ENCODE measurements around the gene VAPB.

The VAPB gene

DNA sequence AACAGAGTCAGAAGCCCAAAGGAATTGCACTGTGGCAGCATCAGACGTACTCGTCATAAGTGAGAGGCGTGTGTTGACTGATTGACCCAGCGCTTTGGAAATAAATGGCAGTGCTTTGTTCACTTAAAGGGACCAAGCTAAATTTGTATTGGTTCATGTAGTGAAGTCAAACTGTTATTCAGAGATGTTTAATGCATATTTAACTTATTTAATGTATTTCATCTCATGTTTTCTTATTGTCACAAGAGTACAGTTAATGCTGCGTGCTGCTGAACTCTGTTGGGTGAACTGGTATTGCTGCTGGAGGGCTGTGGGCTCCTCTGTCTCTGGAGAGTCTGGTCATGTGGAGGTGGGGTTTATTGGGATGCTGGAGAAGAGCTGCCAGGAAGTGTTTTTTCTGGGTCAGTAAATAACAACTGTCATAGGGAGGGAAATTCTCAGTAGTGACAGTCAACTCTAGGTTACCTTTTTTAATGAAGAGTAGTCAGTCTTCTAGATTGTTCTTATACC is 55.8 kb downstream of the VAPB start:
- Histone ChIP-seq H3K4me1 (ENCODE audit: control insufficient read depth, insufficient read depth, low read length) (no peaks in the 10 kb centered on the region), H3K27ac (ENCODE audit: extremely low read depth, low read depth, low read length) (no peak overlapping the region), H3K36me3 (ENCODE audit: control insufficient read depth in 2 of 2, insufficient read depth in 1 of 2, low read length in 2 of 2) (peaks cover 0 to 82% of the 10 kb centered on the region in 2 experiments; a peak in 2 of 3 replicates), H3K4me3 (ENCODE audit: low read depth, low read length) (no peak overlapping the region), H3K9me3 (ENCODE audit: control insufficient read depth, insufficient read depth, low read depth, low read length) (no peaks in the 10 kb centered on the region)
- TF ChIP-seq ZNF391 (tag by site-specific recombination; IDR thresholded peaks at IDR 0.05; ENCODE audit: borderline replicate concordance, low read depth) (no peak), SP2 (tag by site-specific recombination; IDR thresholded peaks at IDR 0.05) (no peak), ZSCAN18 (tag by site-specific recombination; IDR thresholded peaks at IDR 0.05) (no peak), HOXC10 (CRISPR knock-in tag; IDR thresholded peaks at IDR 0.05) (no peak), KLF16 (tag by site-specific recombination; IDR thresholded peaks at IDR 0.05) (no peak), ZSCAN16 (tag by site-specific recombination; IDR thresholded peaks at IDR 0.05) (no peak), KLF8 (tag by site-specific recombination; IDR thresholded peaks at IDR 0.05) (no peak), ZNF521 (tag by site-specific recombination; IDR thresholded peaks at IDR 0.05) (no peak), ZNF660 (tag by site-specific recombination; IDR thresholded peaks at IDR 0.05) (no peak), ZNF639 (tag by site-specific recombination; IDR thresholded peaks at IDR 0.05) (no peak), ZNF600 (tag by site-specific recombination; IDR thresholded peaks at IDR 0.05) (no peak), ZNF777 (tag by site-specific recombination; IDR thresholded peaks at IDR 0.05; ENCODE audit: borderline replicate concordance) (no peak), ZNF48 (tag by site-specific recombination; IDR thresholded peaks at IDR 0.05) (no peak)
- TF ChIP-seq, protein P1, sequence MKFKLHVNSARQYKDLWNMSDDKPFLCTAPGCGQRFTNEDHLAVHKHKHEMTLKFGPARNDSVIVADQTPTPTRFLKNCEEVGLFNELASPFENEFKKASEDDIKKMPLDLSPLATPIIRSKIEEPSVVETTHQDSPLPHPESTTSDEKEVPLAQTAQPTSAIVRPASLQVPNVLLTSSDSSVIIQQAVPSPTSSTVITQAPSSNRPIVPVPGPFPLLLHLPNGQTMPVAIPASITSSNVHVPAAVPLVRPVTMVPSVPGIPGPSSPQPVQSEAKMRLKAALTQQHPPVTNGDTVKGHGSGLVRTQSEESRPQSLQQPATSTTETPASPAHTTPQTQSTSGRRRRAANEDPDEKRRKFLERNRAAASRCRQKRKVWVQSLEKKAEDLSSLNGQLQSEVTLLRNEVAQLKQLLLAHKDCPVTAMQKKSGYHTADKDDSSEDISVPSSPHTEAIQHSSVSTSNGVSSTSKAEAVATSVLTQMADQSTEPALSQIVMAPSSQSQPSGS (tag by site-specific recombination; IDR thresholded peaks at IDR 0.05; ENCODE audit: low read depth): no peak
- TF ChIP-seq, protein P2, sequence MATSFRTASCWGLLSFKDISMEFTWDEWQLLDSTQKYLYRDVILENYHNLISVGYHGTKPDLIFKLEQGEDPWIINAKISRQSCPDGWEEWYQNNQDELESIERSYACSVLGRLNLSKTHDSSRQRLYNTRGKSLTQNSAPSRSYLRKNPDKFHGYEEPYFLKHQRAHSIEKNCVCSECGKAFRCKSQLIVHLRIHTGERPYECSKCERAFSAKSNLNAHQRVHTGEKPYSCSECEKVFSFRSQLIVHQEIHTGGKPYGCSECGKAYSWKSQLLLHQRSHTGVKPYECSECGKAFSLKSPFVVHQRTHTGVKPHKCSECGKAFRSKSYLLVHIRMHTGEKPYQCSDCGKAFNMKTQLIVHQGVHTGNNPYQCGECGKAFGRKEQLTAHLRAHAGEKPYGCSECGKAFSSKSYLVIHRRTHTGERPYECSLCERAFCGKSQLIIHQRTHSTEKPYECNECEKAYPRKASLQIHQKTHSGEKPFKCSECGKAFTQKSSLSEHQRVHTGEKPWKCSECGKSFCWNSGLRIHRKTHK (tag by site-specific recombination; IDR thresholded peaks at IDR 0.05): no peak
- TF ChIP-seq, protein P3, sequence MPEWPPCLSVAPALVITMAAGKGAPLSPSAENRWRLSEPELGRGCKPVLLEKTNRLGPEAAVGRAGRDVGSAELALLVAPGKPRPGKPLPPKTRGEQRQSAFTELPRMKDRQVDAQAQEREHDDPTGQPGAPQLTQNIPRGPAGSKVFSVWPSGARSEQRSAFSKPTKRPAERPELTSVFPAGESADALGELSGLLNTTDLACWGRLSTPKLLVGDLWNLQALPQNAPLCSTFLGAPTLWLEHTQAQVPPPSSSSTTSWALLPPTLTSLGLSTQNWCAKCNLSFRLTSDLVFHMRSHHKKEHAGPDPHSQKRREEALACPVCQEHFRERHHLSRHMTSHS (tag by site-specific recombination; IDR thresholded peaks at IDR 0.05): no peak
- ChIA-PET CTCF (interaction anchor here (1.0 kb wide), 1 partner anchor 9 kb away, joined by 4 read pairs; no protein-coding TSS in a partner anchor), POLR2A (no interaction called here)

- Histone ChIP-seq H3K27ac (ENCODE audit: extremely low read depth, low read depth, low read length) (no peak overlapping the region), H3K4me3 (ENCODE audit: low read depth, low read length) (no peak overlapping the region), H3K9me3 (ENCODE audit: control insufficient read depth, insufficient read depth, low read depth, low read length) (no peaks in the 10 kb centered on the region), H3K4me1 (ENCODE audit: control insufficient read depth, insufficient read depth, low read length) (no peaks in the 10 kb centered on the region), H3K36me3 (ENCODE audit: control insufficient read depth in 2 of 2, insufficient read depth in 1 of 2, low read length in 2 of 2) (peaks cover 0 to 84% of the 10 kb centered on the region in 2 experiments; a peak in 2 of 3 replicates)
- CTCF ChIA-PET: interaction anchor here (0.7 to 2.9 kb wide), 4 partner anchors 14 to 210 kb away, joined by 3 to 29 read pairs (median 4); no protein-coding TSS in a partner anchor
- POLR2A ChIA-PET: no interaction called here
- TF ChIP-seq ZNF214 (tag by site-specific recombination; IDR thresholded peaks at IDR 0.05; ENCODE audit: borderline replicate concordance): no peak
- TF ChIP-seq HOXD13 (CRISPR knock-in tag; IDR thresholded peaks at IDR 0.05; ENCODE audit: borderline replicate concordance): no peak
- TF ChIP-seq SALL2 (tag by site-specific recombination; IDR thresholded peaks at IDR 0.05; ENCODE audit: borderline replicate concordance): no peak
- no peak for TF ChIP-seq ZNF555 (tag by site-specific recombination; conservative IDR thresholded peaks at IDR 0.05)
- no peak for TF ChIP-seq ZBTB48 (tag by site-specific recombination; IDR thresholded peaks at IDR 0.05)
- TF ChIP-seq ZBTB1 (tag by site-specific recombination; IDR thresholded peaks at IDR 0.05): no peak
- no peak for TF ChIP-seq ZNF837 (tag by site-specific recombination; IDR thresholded peaks at IDR 0.05)
- no peak for TF ChIP-seq ZNF19 (tag by site-specific recombination; IDR thresholded peaks at IDR 0.05; ENCODE audit: low read depth)
- TF ChIP-seq ZNF530 (tag by site-specific recombination; IDR thresholded peaks at IDR 0.05; ENCODE audit: low read depth): no peak
- no peak for TF ChIP-seq ZNF610 (tag by site-specific recombination; IDR thresholded peaks at IDR 0.05; ENCODE audit: borderline replicate concordance)
- TF ChIP-seq, protein P4, sequence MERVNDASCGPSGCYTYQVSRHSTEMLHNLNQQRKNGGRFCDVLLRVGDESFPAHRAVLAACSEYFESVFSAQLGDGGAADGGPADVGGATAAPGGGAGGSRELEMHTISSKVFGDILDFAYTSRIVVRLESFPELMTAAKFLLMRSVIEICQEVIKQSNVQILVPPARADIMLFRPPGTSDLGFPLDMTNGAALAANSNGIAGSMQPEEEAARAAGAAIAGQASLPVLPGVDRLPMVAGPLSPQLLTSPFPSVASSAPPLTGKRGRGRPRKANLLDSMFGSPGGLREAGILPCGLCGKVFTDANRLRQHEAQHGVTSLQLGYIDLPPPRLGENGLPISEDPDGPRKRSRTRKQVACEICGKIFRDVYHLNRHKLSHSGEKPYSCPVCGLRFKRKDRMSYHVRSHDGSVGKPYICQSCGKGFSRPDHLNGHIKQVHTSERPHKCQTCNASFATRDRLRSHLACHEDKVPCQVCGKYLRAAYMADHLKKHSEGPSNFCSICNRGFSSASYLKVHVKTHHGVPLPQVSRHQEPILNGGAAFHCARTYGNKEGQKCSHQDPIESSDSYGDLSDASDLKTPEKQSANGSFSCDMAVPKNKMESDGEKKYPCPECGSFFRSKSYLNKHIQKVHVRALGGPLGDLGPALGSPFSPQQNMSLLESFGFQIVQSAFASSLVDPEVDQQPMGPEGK (tag by site-specific recombination; IDR thresholded peaks at IDR 0.05): no peak
Observed at GRCh38 chr20:58446264-58446959, 57.4 kb downstream of the VAPB start.

Measured in HEK293 (cell line).